Measurements from ENCODE around the gene CCDC149.

DNA sequence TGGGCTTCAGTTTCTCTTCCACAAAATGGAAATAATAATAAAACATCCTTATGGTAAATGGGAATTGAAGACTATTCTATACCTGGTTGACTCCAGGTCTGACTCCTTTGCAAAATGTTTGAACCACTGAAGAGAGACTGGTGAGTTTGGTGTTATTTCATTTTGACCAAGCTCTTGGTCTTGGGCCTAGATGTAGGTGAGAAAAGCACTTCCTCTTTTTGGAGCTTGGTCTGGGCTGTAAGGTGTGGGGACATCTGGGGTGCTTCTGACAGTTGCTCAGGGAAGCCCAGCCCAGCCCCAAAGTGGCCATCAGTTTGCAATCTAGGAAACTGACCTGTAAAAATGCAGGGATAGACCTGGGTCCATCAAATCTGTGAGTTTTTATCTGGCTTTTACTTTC lies 144.2 kb downstream of the CCDC149 start:
- no peak for TF ChIP-seq POLR2AphosphoS5 (IDR thresholded peaks at IDR 0.05; ENCODE audit: low read depth, low read length)
- TF ChIP-seq, protein P1, sequence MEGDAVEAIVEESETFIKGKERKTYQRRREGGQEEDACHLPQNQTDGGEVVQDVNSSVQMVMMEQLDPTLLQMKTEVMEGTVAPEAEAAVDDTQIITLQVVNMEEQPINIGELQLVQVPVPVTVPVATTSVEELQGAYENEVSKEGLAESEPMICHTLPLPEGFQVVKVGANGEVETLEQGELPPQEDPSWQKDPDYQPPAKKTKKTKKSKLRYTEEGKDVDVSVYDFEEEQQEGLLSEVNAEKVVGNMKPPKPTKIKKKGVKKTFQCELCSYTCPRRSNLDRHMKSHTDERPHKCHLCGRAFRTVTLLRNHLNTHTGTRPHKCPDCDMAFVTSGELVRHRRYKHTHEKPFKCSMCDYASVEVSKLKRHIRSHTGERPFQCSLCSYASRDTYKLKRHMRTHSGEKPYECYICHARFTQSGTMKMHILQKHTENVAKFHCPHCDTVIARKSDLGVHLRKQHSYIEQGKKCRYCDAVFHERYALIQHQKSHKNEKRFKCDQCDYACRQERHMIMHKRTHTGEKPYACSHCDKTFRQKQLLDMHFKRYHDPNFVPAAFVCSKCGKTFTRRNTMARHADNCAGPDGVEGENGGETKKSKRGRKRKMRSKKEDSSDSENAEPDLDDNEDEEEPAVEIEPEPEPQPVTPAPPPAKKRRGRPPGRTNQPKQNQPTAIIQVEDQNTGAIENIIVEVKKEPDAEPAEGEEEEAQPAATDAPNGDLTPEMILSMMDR (IDR thresholded peaks at IDR 0.05): no peak
- no peak for TF ChIP-seq SIN3A (IDR thresholded peaks at IDR 0.05; ENCODE audit: borderline replicate concordance, insufficient read depth, low read depth, low read length)

Measured in Panc1 (cell line).